H1 (cell line): ENCODE data around the gene MAGEB1. TPM values are rescaled to one million over a fixed set of nuclear protein-coding genes. Genes with fewer than 3 reads are reported as not detected.
A peak's percentile ranks its signal among the peaks of the same experiment; 100 is the strongest.

Source experiments
- CTCF ChIA-PET: fragments of 300-600 bp; sonication (Branson Sonifier 250); formaldehyde crosslinking; loops from one replicate; lab custom pipeline; 2021; ENCODE audit not compliant: partially characterized antibody; lab: Charles Lee
- POLR2A ChIA-PET: fragments of 300-600 bp; sonication (Branson Sonifier 250); formaldehyde crosslinking; loops from one replicate; lab custom pipeline; 2021; ENCODE audit warnings: inconsistent platforms; ENCODE audit not compliant: partially characterized antibody; lab: Charles Lee
- DNase-seq, 2 experiments: peaks; one replicate each; pipeline versions ENCODE4 v3.0.0 to v3.0.0-alpha.2; 2010 to 2022; ENCODE audit warnings: low spot score in 2 of 2, low read depth in 1 of 2, mixed read lengths in 1 of 2
- FAIRE-seq: peaks from 2 replicates; lab custom pipeline; 2011; peaks lifted over from hg19 to GRCh38; lab: Jason Lieb, UNC
- H2AFZ ChIP-seq: 2 replicates; pipeline ENCODE4 v1.8.1; 2012; ENCODE audit warnings: low read length, inconsistent platforms
- H2AK5ac ChIP-seq: 2 replicates; pipeline ENCODE4 v1.6.1; 2013; ENCODE audit warnings: low read depth, low read length
- H2BK120ac ChIP-seq: replicated peaks from 2 replicates; pipeline ENCODE3; 2013; ENCODE audit warnings: low read depth, low read length, inconsistent platforms
- H2BK12ac ChIP-seq: 2 replicates; pipeline ENCODE4 v1.6.1; 2013; ENCODE audit warnings: low read depth, low read length
- H2BK15ac ChIP-seq: 2 replicates; pipeline ENCODE4 v1.6.1; 2013; ENCODE audit warnings: low read length
- H2BK20ac ChIP-seq: 2 replicates; pipeline ENCODE4 v1.6.1; 2013; ENCODE audit warnings: low read length
- H2BK5ac ChIP-seq: 2 replicates; pipeline ENCODE4 v1.6.1; 2013; ENCODE audit warnings: low read depth, low read length
- H3K14ac ChIP-seq: 2 replicates; pipeline ENCODE4 v1.6.1; 2013; ENCODE audit warnings: inconsistent platforms; ENCODE audit not compliant: insufficient read length
- H3K18ac ChIP-seq: 2 replicates; pipeline ENCODE4 v1.6.1; 2013; ENCODE audit warnings: low read length; ENCODE audit errors: extremely low read depth
- H3K23ac ChIP-seq: 2 replicates; pipeline ENCODE4 v1.6.1; 2013; ENCODE audit warnings: inconsistent platforms; ENCODE audit not compliant: insufficient read length
- H3K23me2 ChIP-seq: 2 replicates; pipeline ENCODE4 v1.6.1; 2013; ENCODE audit warnings: low read depth, low read length
- H3K27ac ChIP-seq: 2 replicates; pipeline ENCODE4 v1.6.1; 2011; ENCODE audit warnings: low read depth, low read length, inconsistent platforms
- H3K27me3 ChIP-seq, 4 experiments: replicated peaks in 1 of 4; 1 replicate in 1 of 4; 2 replicates in 3 of 4; pipeline versions ENCODE4 v1.6.1 to v1.8.1; 2011 to 2013; ENCODE audit warnings: low read length in 3 of 4, mild to moderate bottlenecking in 3 of 4, inconsistent platforms in 2 of 4, mixed read lengths in 2 of 4, moderate library complexity in 1 of 4; ENCODE audit not compliant: control insufficient read depth in 3 of 4, insufficient read depth in 3 of 4; ENCODE audit errors: extremely low read depth in 1 of 4
- H3K36me3 ChIP-seq, 4 experiments: 2 replicates each; pipeline versions ENCODE4 v1.6.1 to v1.8.1; 2011 to 2013; ENCODE audit warnings: mild to moderate bottlenecking in 4 of 4, low read length in 3 of 4, moderate library complexity in 2 of 4, control low read depth in 1 of 4, inconsistent platforms in 1 of 4; ENCODE audit not compliant: insufficient read depth in 4 of 4, control insufficient read depth in 2 of 4
- H3K4ac ChIP-seq: replicated peaks from 2 replicates; pipeline ENCODE3; 2013; ENCODE audit warnings: low read length, low read depth, mixed read lengths, inconsistent platforms; ENCODE audit not compliant: insufficient read length
- H3K4me1 ChIP-seq, 4 experiments: replicated peaks in 1 of 4; 1 replicate in 1 of 4; 2 replicates in 3 of 4; pipeline versions ENCODE4 v1.6.1 to v1.8.1; 2011 to 2013; ENCODE audit warnings: low read length in 3 of 4, inconsistent platforms in 2 of 4, mixed read lengths in 1 of 4; ENCODE audit not compliant: insufficient read depth in 4 of 4, control insufficient read depth in 3 of 4
- H3K4me2 ChIP-seq, 2 experiments: 2 replicates each; pipeline versions ENCODE4 v1.6.1 to v1.8.1; 2011 to 2013; ENCODE audit warnings: low read depth in 2 of 2, low read length in 2 of 2, control low read depth in 1 of 2, inconsistent platforms in 1 of 2, mild to moderate bottlenecking in 1 of 2; ENCODE audit not compliant: insufficient read depth in 1 of 2
- H3K4me3 ChIP-seq, 4 experiments: fragments of 200-600, 300-600 bp in 1 of 4; sonication (generic), shearing (Covaris generic), sonication (Bioruptor Twin) in 1 of 4; 2 replicates each; pipeline versions ENCODE4 v1.5.1 to v1.8.1; 2011 to 2016; ENCODE audit warnings: low read length in 4 of 4, low read depth in 3 of 4, control low read depth in 2 of 4, inconsistent platforms in 2 of 4, mild to moderate bottlenecking in 2 of 4, mixed read lengths in 1 of 4, moderate library complexity in 1 of 4; ENCODE audit not compliant: insufficient read depth in 2 of 4; ENCODE audit errors: extremely low read depth in 1 of 4
- H3K56ac ChIP-seq: replicated peaks from 2 replicates; pipeline ENCODE3; 2013; ENCODE audit warnings: low read depth, mild to moderate bottlenecking, mixed read lengths, low read length, inconsistent platforms; ENCODE audit not compliant: insufficient read length
- H3K79me1 ChIP-seq: 2 replicates; pipeline ENCODE4 v1.6.1; 2013; ENCODE audit warnings: low read depth, low read length, control low read depth
- H3K79me2 ChIP-seq, 2 experiments: 2 replicates each; pipeline versions ENCODE4 v1.6.1 to v1.8.1; 2012 to 2013; ENCODE audit warnings: low read length in 2 of 2, mild to moderate bottlenecking in 2 of 2, inconsistent platforms in 1 of 2; ENCODE audit not compliant: insufficient read depth in 2 of 2, control insufficient read depth in 1 of 2
- H3K9ac ChIP-seq, 4 experiments: replicated peaks in 1 of 4; 1 replicate in 1 of 4; 2 replicates in 3 of 4; pipeline versions ENCODE4 v1.6.1 to v1.8.1; 2011 to 2013; ENCODE audit warnings: low read depth in 3 of 4, low read length in 3 of 4, control low read depth in 2 of 4, mild to moderate bottlenecking in 2 of 4, moderate library complexity in 2 of 4, inconsistent platforms in 1 of 4; ENCODE audit errors: extremely low read depth in 1 of 4
- H3K9me3 ChIP-seq, 2 experiments: 2 replicates each; pipeline versions ENCODE4 v1.6.1 to v1.8.1; 2012 to 2013; ENCODE audit warnings: mild to moderate bottlenecking in 2 of 2, moderate library complexity in 2 of 2, control low read depth in 1 of 2, inconsistent platforms in 1 of 2, low read depth in 1 of 2, low read length in 1 of 2, mixed read lengths in 1 of 2; ENCODE audit not compliant: insufficient read depth in 2 of 2
- H4K20me1 ChIP-seq, 2 experiments: replicated peaks in 1 of 2; 2 replicates each; pipeline versions ENCODE3 to v1.8.1; 2011 to 2013; ENCODE audit warnings: inconsistent platforms in 2 of 2, low read length in 2 of 2, mild to moderate bottlenecking in 1 of 2; ENCODE audit not compliant: insufficient read depth in 2 of 2, control insufficient read depth in 1 of 2
- H4K5ac ChIP-seq: 2 replicates; pipeline ENCODE4 v1.6.1; 2013; ENCODE audit warnings: low read length, low read depth, mixed read lengths, inconsistent platforms; ENCODE audit not compliant: insufficient read length
- H4K8ac ChIP-seq: 2 replicates; pipeline ENCODE4 v1.8.0; 2013; ENCODE audit warnings: mild to moderate bottlenecking, moderate library complexity, low read length, inconsistent platforms; ENCODE audit not compliant: insufficient read depth; ENCODE audit errors: extremely low read depth
- H4K91ac ChIP-seq: replicated peaks from 2 replicates; pipeline ENCODE3; 2013; ENCODE audit warnings: low read length, mixed read lengths, inconsistent platforms; ENCODE audit not compliant: insufficient read length
- RAD21 ChIP-seq, 2 experiments: IDR thresholded peaks in 1 of 2; conservative IDR thresholded peaks in 1 of 2; 2 replicates each; pipeline ENCODE4 v1.6.1; 2011; ENCODE audit warnings: low read depth in 2 of 2, low read length in 2 of 2, improper control_type of control experiment in 1 of 2, inconsistent platforms in 1 of 2, mild to moderate bottlenecking in 1 of 2, moderate library complexity in 1 of 2
- YY1 ChIP-seq: IDR thresholded peaks from 2 replicates; pipeline ENCODE4 v1.6.1; 2011; ENCODE audit warnings: low read depth, mild to moderate bottlenecking, low read length
- WGBS, 2 experiments: shearing (Covaris generic) in 1 of 2; methylation state at CpG; one replicate each; pipeline versions ENCODE4 v1.1.6 to v1.1.7; 2013 to 2015; ENCODE audit warnings: low lambda C conversion rate in 2 of 2, mixed read lengths in 2 of 2, inconsistent platforms in 1 of 2, low coverage in 1 of 2, missing lambda C conversion rate in 1 of 2; ENCODE audit not compliant: insufficient replicate concordance in 2 of 2, insufficient coverage in 1 of 2, insufficient read length in 1 of 2; ENCODE audit errors: extremely low coverage in 1 of 2, missing lambda C conversion rate in 1 of 2; 5-methylcytosine and 5-hydroxymethylcytosine counted together
- polyA plus RNA-seq, 7 experiments: library from polyadenylated mRNA; depleted of rRNA in 3 of 7; stranded (reverse) in 5 of 7; unstranded in 2 of 7; fragments of >200 nt in 5 of 7; fragments of 200-250 nt in 2 of 7; gene quantifications; 1 replicate in 5 of 7; 2 replicates in 1 of 7; 4 replicates in 1 of 7; pipeline versions ENCODE4 v1.2.1 to v1.2.3, GENCODE V29; 2011 to 2013; ENCODE audit warnings: missing spikeins in 2 of 7, mixed read lengths in 2 of 7
- total RNA-seq: library from RNA; stranded (reverse); fragmentation: NEBNext Ultra II Directional; extraction: Animal tissue kit (Norgen Biotek cat#: 25700); gene quantifications from 2 replicates; pipeline ENCODE4 v1.2.1, GENCODE V29; 2021
- TF ChIP-seq, protein P1 (sequence below), 3 experiments: IDR thresholded peaks; 1 replicate in 2 of 3; 2 replicates in 1 of 3; pipeline versions ENCODE4 v1.5.1 to v1.6.1; 2011; ENCODE audit warnings: low read length in 3 of 3, mild to moderate bottlenecking in 3 of 3, inconsistent platforms in 2 of 3, low read depth in 1 of 3, moderate library complexity in 1 of 3; ENCODE audit not compliant: insufficient read depth in 1 of 3; ENCODE audit errors: control extremely low read depth in 1 of 3

The MAGEB1 gene
- total and polyA plus RNA-seq, 2 of the 8 experiments (the other 6 are each of a cell fraction or from before 2014, with no cell fraction given) = 0.05 TPM; not detected in 1

DNA sequence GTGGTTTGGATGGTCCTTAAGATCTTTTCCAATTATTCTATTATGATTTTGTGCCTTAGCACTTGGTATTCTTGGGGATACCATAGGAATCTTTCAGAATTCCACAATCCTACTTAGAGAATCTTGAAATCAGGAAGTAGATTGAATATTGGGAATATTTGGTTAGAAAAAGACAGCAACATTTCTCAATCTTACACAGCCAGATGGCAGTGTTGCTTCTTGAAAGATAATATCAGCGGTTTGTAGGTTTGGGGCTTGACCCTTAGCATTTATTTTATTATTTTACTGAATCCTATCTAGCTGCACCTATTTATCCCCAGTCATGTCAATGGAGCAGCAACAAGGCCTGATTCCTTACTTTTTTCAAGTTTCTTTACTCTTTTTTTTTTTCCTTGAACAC is 28.6 kb downstream of the MAGEB1 start:
- H2BK5ac ChIP-seq = no peak overlapping the region
- no peak overlapping the region for H3K4me3 ChIP-seq
- H4K8ac ChIP-seq = no peak overlapping the region
- WGBS, 2 experiments = 38% methylated on average over 1 of the region's 1 CpG; no CpG with 5 or more reads in 1 of the 2 experiments
- H2BK120ac ChIP-seq = no peak overlapping the region
- no peak overlapping the region for H2BK20ac ChIP-seq
- ChIA-PET POLR2A (no interaction called here), CTCF (interaction anchor here (0.6 to 1.0 kb wide), 4 partner anchors 13 to 660 kb away, joined by 3 to 9 read pairs (median 4); no protein-coding TSS in a partner anchor)
- H2AFZ ChIP-seq = no peak overlapping the region
- TF ChIP-seq, protein P1, sequence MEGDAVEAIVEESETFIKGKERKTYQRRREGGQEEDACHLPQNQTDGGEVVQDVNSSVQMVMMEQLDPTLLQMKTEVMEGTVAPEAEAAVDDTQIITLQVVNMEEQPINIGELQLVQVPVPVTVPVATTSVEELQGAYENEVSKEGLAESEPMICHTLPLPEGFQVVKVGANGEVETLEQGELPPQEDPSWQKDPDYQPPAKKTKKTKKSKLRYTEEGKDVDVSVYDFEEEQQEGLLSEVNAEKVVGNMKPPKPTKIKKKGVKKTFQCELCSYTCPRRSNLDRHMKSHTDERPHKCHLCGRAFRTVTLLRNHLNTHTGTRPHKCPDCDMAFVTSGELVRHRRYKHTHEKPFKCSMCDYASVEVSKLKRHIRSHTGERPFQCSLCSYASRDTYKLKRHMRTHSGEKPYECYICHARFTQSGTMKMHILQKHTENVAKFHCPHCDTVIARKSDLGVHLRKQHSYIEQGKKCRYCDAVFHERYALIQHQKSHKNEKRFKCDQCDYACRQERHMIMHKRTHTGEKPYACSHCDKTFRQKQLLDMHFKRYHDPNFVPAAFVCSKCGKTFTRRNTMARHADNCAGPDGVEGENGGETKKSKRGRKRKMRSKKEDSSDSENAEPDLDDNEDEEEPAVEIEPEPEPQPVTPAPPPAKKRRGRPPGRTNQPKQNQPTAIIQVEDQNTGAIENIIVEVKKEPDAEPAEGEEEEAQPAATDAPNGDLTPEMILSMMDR (IDR thresholded peaks at IDR 0.05; ENCODE audit: control extremely low read depth in 1 of 3, insufficient read depth in 1 of 3, low read depth in 1 of 3, low read length in 3 of 3) = peak in 2 of 3 experiments; percentile 15 to 16; a peak in 2 of 4 replicates
- TF ChIP-seq YY1 (no peak), RAD21 (IDR thresholded peaks at IDR 0.05 in 1 of 2, conservative IDR thresholded peaks at IDR 0.05 in 1 of 2; ENCODE audit: low read depth in 2 of 2, low read length in 2 of 2) (peak; percentile 54 to 57)
- H3K4ac ChIP-seq = no peak overlapping the region
- no peak overlapping the region for H2BK12ac ChIP-seq
- H3K56ac ChIP-seq = no peak overlapping the region
- no peak overlapping the region for H3K14ac ChIP-seq
- FAIRE-seq (peak; percentile 32), DNase-seq (no peak)
- H3K9me3 ChIP-seq = no peaks in the 10 kb centered on the region
- no peak overlapping the region for H3K18ac ChIP-seq
- H3K79me2 ChIP-seq = no peaks in the 10 kb centered on the region
- H3K23ac ChIP-seq = no peak overlapping the region
- no peak overlapping the region for H3K4me2 ChIP-seq
- no peak overlapping the region for H3K27ac ChIP-seq
- H2BK15ac ChIP-seq = no peak overlapping the region
- H4K20me1 ChIP-seq = no peaks in the 10 kb centered on the region
- no peaks in the 10 kb centered on the region for H3K4me1 ChIP-seq
- no peak overlapping the region for H4K91ac ChIP-seq
- no peak overlapping the region for H3K9ac ChIP-seq
- no peak overlapping the region for H4K5ac ChIP-seq
- H3K27me3 ChIP-seq = no peaks in the 10 kb centered on the region
- no peaks in the 10 kb centered on the region for H3K36me3 ChIP-seq
- H2AK5ac ChIP-seq = no peak overlapping the region
- H3K23me2 ChIP-seq = no peaks in the 10 kb centered on the region
- H3K79me1 ChIP-seq = no peaks in the 10 kb centered on the region
